Neural progenitor cell (in vitro differentiated cells): ENCODE measurements around the gene INHBC.

ENCODE experiments used
- CTCF ChIP-seq: fragments of 200-600 bp; sonication (generic); IDR thresholded peaks from 2 replicates; pipeline ENCODE4 v1.5.1; 2017; ENCODE audit warnings: antibody characterized with exemption, mild to moderate bottlenecking
- EZH2phosphoT487 ChIP-seq: fragments of 200-600 bp; sonication (generic); IDR thresholded peaks from 2 replicates; pipeline ENCODE4 v1.6.1; 2017; ENCODE audit warnings: antibody characterized with exemption

GRCh38 chr12:57487055-57487596 is 52.5 kb downstream of the INHBC start:
- TF ChIP-seq EZH2phosphoT487 (no peak), CTCF (no peak)
